K562 (cell line): Measurements from ENCODE around the gene BIVM. TPM values are rescaled to one million over a fixed set of nuclear protein-coding genes. Genes with fewer than 3 reads are reported as not detected.

Experiments
- BMI1 ChIP-seq: fragments of 150-350 bp; IDR thresholded peaks from 2 replicates; pipeline ENCODE4 v1.6.1; 2014; ENCODE audit warnings: low read length
- BRD4 ChIP-seq: fragments of 200-600 bp; sonication (generic); IDR thresholded peaks from 2 replicates; pipeline ENCODE4 v1.6.1; 2017; ENCODE audit warnings: inconsistent platforms
- BRF1 ChIP-seq: IDR thresholded peaks from 3 replicates; pipeline ENCODE4 v1.6.1; 2011; ENCODE audit warnings: borderline replicate concordance, mild to moderate bottlenecking; ENCODE audit not compliant: insufficient read length; ENCODE audit errors: extremely low read depth
- CEBPG ChIP-seq, 3 experiments: fragments of 200-800 bp in 1 of 3; sonication (Bioruptor generic) in 1 of 3; sonication (generic) in 1 of 3; formaldehyde crosslinking in 1 of 3; IDR thresholded peaks in 2 of 3; conservative IDR thresholded peaks in 1 of 3; 2 replicates each; pipeline versions ENCODE4 v1.6.1 to v1.8.0; 2016 to 2022; ENCODE audit warnings: missing compliant biosample characterization in 2 of 3, missing genetic modification characterization in 2 of 3, mild to moderate bottlenecking in 1 of 3, missing genetic modification reagents in 1 of 3
- ELF4 ChIP-seq: fragments of 450-650 bp; formaldehyde crosslinking; IDR thresholded peaks from 2 replicates; pipeline ENCODE4 v1.4.0; 2022; ENCODE audit warnings: missing genetic modification characterization
- NRF1 ChIP-seq, 2 experiments: fragments of 450-650 bp; IDR thresholded peaks in 1 of 2; conservative IDR thresholded peaks in 1 of 2; 2 replicates each; pipeline ENCODE4 v1.6.1; 2014; ENCODE audit warnings: mild to moderate bottlenecking in 2 of 2
- RCOR1 ChIP-seq, 2 experiments: IDR thresholded peaks; 2 replicates each; pipeline ENCODE4 v1.6.1; 2012; ENCODE audit warnings: low read depth in 2 of 2, low read length in 2 of 2, borderline replicate concordance in 1 of 2, improper control_type of control experiment in 1 of 2
- TARDBP ChIP-seq: fragments of 450-650 bp; IDR thresholded peaks from 2 replicates; pipeline ENCODE4 v1.6.1; 2016
- WHSC1 ChIP-seq: IDR thresholded peaks from one replicate; pipeline ENCODE4 v1.6.1; 2012; ENCODE audit warnings: low read length, control low read depth, inconsistent platforms
- ZNF212 ChIP-seq: fragments of 450-650 bp; formaldehyde crosslinking; IDR thresholded peaks from 2 replicates; pipeline ENCODE4 v1.4.0; 2020; ENCODE audit warnings: mild to moderate bottlenecking
- polyA plus RNA-seq, 8 experiments: library from polyadenylated mRNA; depleted of rRNA in 4 of 8; stranded (reverse) in 5 of 8; unstranded in 3 of 8; fragments of >200 nt; fragmentation: Nextera tagmentation in 2 of 8; fragmentation: Illumina TruSeq in 1 of 8; extraction: Ambion mirVana in 2 of 8; extraction: Trizol in 1 of 8; gene quantifications; 2 replicates each; pipeline versions ENCODE4 v1.2.1 to v1.2.3, GENCODE V29; 2011 to 2014; ENCODE audit warnings: inconsistent platforms in 1 of 8, missing spikeins in 1 of 8
- total RNA-seq, 7 experiments: library from RNA; depleted of rRNA in 6 of 7; stranded (reverse); fragments of >200 nt in 6 of 7; fragmentation: Illumina TruSeq in 2 of 7; extraction: Trizol in 2 of 7; gene quantifications; 2 replicates each; pipeline versions ENCODE4 v1.2.1 to v1.2.3, GENCODE V29; 2011 to 2021; ENCODE audit warnings: low replicate concordance in 1 of 7
- TF ChIP-seq, protein P1 (sequence below): fragments of 200-800 bp; sonication (Bioruptor generic); IDR thresholded peaks from 2 replicates; pipeline ENCODE4 v1.6.1; 2016; ENCODE audit warnings: missing genetic modification characterization, missing compliant biosample characterization
- TF ChIP-seq, protein P2 (sequence below): fragments of 450-650 bp; IDR thresholded peaks from 2 replicates; pipeline ENCODE4 v1.7.1; 2018; ENCODE audit warnings: mild to moderate bottlenecking, low read depth; ENCODE audit not compliant: partially characterized antibody
- TF ChIP-seq, protein P3 (sequence below): sonication (generic); formaldehyde crosslinking; IDR thresholded peaks from 2 replicates; pipeline ENCODE4 v1.8.0; 2022; ENCODE audit warnings: missing genetic modification reagents, mild to moderate bottlenecking, borderline replicate concordance
- TF ChIP-seq, protein P4 (sequence below): sonication (generic); formaldehyde crosslinking; IDR thresholded peaks from 2 replicates; pipeline ENCODE4 v1.8.1; 2023; ENCODE audit warnings: mild to moderate bottlenecking, missing genetic modification reagents

The BIVM gene
- total and polyA plus RNA-seq, 9 of the 15 experiments (the other 6 are each of a cell fraction or from before 2014, with no cell fraction given), result 3.6 to 23.1 (median 16.8) TPM

DNA sequence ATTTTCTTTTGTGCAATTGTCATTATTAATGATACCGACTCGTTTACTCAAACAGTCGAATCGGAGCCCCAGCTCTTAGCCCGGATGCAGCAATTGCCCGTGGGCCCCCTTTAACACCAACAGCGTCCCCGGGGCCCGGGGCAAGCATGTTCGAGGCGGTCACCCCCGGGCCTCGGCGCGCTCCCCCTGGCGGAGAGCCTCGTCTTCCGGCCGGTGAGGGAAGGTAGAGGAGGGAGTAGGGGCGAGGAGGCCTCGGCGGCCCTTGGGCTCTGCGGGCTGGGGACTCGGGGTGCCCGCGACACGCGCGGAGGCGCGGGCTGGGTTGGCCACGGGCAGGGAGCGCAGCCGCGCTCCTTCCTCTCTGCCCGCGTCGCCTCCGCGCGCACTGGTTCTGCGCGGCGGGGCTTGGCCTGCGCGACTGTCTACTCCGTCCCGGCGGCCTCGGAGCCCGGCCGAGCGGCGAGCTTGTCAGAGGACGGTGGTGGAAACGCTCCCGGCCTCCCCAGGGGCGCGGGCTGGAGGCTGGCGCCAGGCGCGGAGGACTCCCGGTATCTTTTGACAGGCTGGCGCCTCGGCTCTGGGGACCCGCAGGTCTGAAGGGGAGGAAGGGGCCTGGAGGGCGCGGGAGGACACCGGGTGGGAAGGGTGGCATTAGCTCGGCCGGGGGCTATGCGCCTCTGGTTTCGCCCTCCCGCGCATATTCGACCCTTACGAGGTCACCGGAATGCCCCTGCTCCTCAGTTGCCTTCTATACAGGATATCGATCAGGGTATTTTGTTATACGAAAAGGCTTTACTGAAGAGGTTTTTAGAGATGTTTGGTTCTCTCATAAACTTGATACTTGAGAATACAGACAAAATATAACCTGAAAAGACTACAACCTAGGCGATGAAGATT lies 1.5 kb downstream of the BIVM start (continued):
- TF ChIP-seq, protein P1, sequence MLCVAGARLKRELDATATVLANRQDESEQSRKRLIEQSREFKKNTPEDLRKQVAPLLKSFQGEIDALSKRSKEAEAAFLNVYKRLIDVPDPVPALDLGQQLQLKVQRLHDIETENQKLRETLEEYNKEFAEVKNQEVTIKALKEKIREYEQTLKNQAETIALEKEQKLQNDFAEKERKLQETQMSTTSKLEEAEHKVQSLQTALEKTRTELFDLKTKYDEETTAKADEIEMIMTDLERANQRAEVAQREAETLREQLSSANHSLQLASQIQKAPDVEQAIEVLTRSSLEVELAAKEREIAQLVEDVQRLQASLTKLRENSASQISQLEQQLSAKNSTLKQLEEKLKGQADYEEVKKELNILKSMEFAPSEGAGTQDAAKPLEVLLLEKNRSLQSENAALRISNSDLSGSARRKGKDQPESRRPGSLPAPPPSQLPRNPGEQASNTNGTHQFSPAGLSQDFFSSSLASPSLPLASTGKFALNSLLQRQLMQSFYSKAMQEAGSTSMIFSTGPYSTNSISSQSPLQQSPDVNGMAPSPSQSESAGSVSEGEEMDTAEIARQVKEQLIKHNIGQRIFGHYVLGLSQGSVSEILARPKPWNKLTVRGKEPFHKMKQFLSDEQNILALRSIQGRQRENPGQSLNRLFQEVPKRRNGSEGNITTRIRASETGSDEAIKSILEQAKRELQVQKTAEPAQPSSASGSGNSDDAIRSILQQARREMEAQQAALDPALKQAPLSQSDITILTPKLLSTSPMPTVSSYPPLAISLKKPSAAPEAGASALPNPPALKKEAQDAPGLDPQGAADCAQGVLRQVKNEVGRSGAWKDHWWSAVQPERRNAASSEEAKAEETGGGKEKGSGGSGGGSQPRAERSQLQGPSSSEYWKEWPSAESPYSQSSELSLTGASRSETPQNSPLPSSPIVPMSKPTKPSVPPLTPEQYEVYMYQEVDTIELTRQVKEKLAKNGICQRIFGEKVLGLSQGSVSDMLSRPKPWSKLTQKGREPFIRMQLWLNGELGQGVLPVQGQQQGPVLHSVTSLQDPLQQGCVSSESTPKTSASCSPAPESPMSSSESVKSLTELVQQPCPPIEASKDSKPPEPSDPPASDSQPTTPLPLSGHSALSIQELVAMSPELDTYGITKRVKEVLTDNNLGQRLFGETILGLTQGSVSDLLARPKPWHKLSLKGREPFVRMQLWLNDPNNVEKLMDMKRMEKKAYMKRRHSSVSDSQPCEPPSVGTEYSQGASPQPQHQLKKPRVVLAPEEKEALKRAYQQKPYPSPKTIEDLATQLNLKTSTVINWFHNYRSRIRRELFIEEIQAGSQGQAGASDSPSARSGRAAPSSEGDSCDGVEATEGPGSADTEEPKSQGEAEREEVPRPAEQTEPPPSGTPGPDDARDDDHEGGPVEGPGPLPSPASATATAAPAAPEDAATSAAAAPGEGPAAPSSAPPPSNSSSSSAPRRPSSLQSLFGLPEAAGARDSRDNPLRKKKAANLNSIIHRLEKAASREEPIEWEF (CRISPR knock-in tag), result no peak
- TF ChIP-seq ZNF212 (CRISPR knock-in tag), result no peak
- no peak for TF ChIP-seq BRD4
- TF ChIP-seq, protein P2, sequence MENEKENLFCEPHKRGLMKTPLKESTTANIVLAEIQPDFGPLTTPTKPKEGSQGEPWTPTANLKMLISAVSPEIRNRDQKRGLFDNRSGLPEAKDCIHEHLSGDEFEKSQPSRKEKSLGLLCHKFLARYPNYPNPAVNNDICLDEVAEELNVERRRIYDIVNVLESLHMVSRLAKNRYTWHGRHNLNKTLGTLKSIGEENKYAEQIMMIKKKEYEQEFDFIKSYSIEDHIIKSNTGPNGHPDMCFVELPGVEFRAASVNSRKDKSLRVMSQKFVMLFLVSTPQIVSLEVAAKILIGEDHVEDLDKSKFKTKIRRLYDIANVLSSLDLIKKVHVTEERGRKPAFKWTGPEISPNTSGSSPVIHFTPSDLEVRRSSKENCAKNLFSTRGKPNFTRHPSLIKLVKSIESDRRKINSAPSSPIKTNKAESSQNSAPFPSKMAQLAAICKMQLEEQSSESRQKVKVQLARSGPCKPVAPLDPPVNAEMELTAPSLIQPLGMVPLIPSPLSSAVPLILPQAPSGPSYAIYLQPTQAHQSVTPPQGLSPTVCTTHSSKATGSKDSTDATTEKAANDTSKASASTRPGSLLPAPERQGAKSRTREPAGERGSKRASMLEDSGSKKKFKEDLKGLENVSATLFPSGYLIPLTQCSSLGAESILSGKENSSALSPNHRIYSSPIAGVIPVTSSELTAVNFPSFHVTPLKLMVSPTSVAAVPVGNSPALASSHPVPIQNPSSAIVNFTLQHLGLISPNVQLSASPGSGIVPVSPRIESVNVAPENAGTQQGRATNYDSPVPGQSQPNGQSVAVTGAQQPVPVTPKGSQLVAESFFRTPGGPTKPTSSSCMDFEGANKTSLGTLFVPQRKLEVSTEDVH, result no peak
- TF ChIP-seq WHSC1, result no peak
- no peak for TF ChIP-seq ELF4
- no peak for TF ChIP-seq RCOR1 (IDR thresholded peaks at IDR 0.05; ENCODE audit: borderline replicate concordance in 1 of 2, low read depth in 2 of 2, low read length in 2 of 2)
- no peak for TF ChIP-seq BRF1
- TF ChIP-seq, protein P3, sequence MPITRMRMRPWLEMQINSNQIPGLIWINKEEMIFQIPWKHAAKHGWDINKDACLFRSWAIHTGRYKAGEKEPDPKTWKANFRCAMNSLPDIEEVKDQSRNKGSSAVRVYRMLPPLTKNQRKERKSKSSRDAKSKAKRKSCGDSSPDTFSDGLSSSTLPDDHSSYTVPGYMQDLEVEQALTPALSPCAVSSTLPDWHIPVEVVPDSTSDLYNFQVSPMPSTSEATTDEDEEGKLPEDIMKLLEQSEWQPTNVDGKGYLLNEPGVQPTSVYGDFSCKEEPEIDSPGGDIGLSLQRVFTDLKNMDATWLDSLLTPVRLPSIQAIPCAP (CRISPR knock-in tag), result no peak
- no peak for TF ChIP-seq BMI1
- TF ChIP-seq, protein P4, sequence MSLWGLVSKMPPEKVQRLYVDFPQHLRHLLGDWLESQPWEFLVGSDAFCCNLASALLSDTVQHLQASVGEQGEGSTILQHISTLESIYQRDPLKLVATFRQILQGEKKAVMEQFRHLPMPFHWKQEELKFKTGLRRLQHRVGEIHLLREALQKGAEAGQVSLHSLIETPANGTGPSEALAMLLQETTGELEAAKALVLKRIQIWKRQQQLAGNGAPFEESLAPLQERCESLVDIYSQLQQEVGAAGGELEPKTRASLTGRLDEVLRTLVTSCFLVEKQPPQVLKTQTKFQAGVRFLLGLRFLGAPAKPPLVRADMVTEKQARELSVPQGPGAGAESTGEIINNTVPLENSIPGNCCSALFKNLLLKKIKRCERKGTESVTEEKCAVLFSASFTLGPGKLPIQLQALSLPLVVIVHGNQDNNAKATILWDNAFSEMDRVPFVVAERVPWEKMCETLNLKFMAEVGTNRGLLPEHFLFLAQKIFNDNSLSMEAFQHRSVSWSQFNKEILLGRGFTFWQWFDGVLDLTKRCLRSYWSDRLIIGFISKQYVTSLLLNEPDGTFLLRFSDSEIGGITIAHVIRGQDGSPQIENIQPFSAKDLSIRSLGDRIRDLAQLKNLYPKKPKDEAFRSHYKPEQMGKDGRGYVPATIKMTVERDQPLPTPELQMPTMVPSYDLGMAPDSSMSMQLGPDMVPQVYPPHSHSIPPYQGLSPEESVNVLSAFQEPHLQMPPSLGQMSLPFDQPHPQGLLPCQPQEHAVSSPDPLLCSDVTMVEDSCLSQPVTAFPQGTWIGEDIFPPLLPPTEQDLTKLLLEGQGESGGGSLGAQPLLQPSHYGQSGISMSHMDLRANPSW, result no peak
- TF ChIP-seq CEBPG (CRISPR knock-in tag; IDR thresholded peaks at IDR 0.05), result no peak
- TF ChIP-seq CEBPG (tag; conservative IDR thresholded peaks at IDR 0.05 in 1 of 2, IDR thresholded peaks at IDR 0.05 in 1 of 2), result no peak
- peak; percentile 18 to 38; a peak in 3 of 4 replicates for TF ChIP-seq NRF1 (conservative IDR thresholded peaks at IDR 0.05 in 1 of 2, IDR thresholded peaks at IDR 0.05 in 1 of 2)
- no peak for TF ChIP-seq TARDBP
